GDM1 (cell line): ENCODE results near the gene HNRNPA3.
"Not testable (repeated sequence)": the region's sequence is repeated elsewhere in the genome, so short reads cannot be mapped to it uniquely, and the experiment has no call there.

Source experiments
- DNase-seq: peaks from one replicate; lab custom pipeline; 2025; lab: John Stamatoyannopoulos, UW

HNRNPA3 gene

DNA sequence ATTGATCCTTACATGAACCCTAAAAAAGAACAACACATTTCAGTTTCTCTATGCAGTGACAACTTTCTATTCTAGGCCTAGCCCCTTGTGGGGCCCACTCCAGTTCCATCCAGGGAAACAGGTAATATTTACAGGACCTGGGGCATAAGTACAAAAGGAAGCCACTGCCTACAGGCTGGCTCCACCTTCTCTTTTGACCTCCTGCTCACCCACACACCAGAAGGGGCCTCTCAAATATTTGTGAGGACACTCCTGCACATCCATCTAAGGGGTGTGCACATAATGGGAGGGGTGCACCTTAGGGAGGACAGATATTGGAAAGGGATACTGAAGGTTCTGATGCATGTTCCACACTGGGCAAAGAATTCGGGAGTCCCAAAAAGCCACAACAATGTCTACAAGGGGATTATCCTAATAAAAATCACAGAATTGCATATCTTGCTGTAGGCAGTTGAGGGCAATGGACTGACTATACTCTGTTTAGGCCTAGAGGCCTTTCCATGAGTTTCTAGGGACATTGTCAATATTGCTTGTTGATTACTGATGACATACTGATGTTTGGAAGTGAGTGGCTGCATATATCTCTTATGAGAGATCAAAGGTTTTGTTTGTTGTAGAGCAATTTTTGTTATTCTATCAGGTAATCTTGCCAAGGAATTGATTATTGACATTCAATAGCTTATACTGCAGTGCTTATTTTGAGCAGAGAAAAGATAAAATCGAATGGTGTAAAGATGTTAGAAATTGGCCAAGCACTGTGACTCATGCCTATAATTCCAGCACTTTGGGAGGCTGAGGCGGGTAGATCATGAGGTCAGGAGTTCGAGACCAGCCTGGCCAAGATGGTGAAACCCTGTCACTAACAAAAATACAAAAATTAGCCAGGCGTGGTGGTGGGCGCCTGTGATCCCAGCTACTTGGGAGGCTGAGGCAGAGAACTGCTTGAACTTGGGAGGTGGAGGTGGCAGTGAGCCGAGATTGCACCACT, 23.8 kb upstream of the HNRNPA3 start:
- DNase-seq = no peak

DNA sequence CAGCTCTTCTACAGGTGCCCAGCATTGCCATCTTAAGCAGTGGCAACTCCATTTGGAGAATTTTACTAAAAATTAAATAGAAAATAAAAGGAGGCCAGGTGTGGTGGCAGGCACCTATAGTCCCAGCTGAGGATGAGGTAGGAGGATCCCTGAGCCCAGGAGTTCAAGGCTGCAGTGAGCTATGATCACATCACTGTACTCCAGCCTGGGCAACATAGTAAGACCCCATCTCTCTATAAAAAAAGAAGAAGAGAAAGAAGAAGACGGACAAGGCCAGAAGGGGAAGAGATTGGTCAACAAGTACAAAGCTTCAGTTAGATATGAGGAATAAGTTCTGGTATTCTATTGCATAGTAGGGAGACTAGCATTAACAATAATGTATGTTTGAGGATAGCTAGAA, 21.7 kb upstream of the HNRNPA3 start:
- DNase-seq = no peak

DNA sequence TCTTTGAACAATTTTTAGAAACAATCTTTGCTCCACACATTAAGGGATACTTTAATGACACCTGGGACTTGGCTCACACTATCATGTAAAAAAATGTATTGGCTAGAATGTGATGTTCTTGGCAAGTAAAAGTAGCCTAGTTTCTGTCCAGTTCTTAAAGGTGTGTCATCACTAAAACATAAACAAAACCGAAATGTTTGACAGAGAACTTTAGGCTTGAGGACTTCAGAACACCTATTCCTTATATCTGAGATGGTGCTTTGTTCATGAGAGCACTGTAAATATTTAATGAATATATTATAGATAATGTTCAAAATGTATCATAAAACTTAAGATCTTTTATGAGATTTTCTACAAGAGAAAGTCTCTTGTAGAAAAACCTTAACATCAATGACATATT, 19.8 kb upstream of the HNRNPA3 start:
- no peak for DNase-seq

DNA sequence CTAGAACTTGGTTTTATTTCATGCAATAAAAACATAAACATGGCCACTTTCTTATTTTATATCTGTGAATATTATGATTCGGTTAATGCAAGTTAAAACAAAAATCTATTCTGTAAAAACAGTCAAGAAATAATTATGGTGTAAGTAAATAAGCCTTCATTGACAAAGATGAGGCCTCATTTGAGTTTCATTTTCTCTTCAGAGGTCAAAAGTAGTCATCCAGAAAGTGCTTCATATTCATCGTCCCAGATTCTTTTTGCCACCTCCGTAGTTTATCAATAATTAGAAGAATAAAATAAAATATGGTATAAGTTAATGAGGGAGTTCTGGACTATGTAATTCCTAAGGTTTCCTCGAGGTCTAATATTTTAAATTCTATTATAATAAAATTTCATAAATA, 19.4 kb upstream of the HNRNPA3 start:
- DNase-seq = no peak

DNA sequence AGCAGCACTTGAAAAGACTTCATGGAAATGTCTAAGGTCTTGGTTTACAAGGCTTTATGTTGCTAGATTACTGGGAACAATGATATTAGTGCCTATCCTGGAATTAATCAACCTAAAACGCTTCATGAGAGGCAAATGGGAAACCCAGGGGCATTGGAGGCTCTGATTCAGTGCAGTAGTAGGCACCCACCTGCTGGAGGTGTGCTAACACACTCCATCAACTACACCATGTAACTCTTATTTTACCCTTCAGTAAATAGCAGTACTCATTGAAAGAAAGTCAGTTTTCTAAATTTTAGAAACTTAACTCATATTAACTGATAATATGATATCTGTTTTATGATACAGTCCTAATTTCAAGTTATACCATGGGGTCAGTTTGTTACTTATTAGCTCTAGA, 17.4 kb upstream of the HNRNPA3 start:
- no peak for DNase-seq

DNA sequence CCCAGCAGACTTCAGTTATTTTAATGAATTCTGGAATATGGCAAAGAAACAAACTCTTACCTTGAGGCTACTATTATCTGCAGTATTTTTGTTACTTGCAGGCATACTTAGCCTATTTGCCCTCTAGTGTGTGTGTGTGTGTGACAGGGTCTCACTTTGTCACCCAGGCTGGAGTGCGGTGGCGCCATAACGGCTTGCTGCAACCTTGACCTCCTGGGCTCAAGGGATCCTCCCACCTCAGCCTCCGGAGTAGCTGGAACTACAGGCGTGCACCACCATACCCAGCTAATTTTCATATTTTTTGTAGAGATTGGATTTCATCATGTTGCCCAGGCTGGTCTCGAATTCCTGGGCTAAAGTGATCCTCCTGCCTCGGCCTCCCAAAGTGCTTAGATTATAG, 12.2 kb upstream of the HNRNPA3 start:
- not testable (repeated sequence) for DNase-seq

DNA sequence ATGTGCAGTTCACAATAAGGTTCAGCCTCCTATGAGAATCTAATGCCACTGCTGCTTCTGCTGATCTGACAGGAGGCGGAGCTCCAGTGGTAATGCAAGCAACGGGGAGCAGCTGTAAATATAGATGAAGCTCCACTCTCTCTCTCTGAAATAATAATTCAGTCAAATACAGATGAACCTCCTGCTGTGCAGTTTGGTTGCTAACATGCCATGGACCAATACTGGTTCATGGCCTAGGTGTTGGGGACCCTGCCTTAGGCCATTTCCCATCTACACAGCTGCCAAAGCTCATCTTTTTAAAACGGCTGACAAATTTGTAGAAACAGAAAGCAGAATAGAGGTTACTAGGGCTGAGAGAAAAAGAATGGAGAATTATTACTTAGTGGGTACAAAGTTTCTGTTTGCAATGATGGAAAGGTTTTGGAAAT, 10.7 kb upstream of the HNRNPA3 start:
- DNase-seq = no peak

DNA sequence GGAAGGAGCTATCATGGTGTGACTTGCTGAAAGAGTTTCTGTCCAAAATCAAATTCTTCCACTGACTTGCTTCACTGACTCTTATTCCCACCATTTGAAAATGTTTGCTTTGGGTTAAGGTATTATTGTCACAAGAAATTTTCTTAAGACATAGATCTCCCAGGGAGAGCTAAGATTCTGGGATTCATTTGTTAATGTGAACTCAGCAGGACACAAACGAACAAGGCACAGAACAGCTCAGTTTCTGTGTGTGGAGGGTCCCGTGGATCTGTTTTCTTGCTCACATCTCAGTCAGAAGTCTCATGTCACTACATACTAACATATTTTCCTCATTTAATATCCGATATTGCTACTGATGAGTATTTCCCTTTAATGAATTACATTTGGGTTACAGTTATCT, 8.2 kb upstream of the HNRNPA3 start:
- DNase-seq = no peak

DNA sequence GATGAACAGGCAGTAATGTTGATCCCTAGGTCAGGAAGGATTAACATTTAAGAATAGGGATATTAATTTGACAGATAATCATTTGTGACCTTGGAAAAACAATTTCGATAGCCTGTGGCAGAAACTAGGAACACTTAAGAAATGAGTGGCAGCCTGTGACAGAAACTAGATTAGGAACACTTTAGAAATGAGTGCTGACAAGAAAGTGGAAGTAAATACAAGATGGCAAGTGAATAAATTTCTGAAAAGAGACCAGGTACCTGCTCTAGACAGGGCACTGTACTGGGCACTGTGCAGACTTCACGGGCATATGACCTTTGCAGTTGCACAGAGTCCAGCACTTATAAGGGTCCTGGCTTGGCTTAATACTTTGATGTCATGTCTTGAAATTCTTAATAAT, 5.5 kb upstream of the HNRNPA3 start:
- no peak for DNase-seq

DNA sequence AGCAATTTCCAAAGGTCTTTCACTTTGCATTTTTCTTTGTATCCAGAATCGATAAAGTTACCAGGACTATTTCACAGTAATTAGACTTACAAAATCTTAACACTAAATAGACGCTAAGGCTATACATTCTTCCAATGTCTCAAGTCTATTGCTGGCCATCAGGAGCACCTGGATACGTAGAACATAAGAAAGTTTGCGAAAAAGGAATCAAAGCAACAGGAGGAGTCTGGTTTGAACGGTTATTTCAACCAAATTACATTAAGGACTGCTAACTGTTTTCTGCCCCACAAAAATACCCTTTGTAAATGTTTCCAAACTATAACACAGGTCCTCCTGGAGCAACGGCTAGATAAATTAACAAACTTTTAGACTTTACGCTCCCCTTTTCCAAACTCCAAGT, 1.4 kb upstream of the HNRNPA3 start:
- DNase-seq = no peak

DNA sequence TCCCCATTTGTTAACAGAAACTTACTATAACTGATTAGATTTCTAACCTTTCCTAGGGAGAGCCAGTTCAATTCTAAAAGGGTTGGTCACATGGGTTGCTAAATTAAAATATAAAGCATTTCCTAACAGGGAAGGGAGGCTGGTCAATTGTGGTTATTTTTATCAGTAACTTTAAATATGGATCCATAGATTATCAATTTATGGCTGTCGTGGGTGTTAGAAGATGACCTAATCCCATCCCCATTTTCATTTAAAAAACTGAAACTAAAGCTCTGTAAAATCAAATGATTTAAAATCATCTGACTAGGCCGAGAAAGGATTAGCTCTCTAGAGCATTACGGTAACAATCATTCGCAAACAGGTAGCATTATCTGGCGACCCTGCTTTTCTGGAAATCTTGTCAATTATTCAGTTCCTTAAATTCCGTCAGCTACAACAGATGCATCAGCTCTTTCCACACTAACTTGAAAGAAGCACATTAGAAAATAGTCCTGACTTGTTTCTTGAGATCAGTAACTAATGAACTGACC, 953 bp upstream of the HNRNPA3 start:
- no peak for DNase-seq

DNA sequence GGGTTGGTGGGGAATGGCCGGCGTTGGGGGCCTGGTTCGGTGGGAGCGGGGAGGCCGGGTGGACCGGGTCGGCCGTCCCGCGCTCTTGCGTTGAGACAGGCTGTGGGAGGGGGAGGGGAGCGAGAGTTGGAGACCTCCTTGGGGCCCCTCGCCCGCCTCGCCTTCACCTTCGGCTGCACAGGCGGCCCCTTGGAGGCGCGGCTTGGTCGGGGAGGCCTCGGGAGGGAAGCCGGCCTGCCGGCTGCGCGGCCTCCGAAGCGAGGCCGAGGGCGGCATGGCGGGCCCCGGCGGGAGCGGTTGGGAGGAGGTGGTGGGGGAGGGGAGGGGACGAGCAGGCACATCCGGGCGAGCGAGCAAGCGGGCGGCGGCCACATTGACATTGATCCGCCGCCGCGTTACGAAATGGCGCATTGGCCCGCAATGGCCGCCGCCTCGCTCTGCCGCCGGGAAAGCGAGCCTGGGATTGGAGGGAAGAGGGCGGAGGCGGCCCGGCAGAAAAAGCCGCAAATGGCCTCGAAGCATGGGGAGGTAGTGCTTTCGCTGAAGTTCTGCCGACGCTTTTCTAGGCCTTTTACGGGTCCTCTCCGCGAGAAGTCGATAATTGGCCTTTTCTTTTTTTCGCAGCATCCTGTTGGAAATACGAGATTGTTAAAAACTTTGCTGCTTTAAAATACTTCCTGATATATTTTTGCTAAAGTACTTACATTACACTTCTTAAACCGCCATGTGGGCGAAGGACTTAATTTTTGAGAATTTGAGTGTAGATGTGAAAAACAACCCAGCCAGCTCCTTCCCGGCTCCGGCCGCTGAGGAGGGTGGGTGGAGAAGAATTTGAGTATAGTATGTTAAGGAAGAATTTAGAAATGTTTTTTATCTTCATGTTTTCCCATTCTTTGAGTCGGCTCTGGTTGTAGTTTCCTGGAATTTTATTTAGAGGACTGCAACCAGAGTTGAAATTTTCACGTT, 580 bp downstream of the HNRNPA3 start:
- DNase-seq = peak; percentile 85

DNA sequence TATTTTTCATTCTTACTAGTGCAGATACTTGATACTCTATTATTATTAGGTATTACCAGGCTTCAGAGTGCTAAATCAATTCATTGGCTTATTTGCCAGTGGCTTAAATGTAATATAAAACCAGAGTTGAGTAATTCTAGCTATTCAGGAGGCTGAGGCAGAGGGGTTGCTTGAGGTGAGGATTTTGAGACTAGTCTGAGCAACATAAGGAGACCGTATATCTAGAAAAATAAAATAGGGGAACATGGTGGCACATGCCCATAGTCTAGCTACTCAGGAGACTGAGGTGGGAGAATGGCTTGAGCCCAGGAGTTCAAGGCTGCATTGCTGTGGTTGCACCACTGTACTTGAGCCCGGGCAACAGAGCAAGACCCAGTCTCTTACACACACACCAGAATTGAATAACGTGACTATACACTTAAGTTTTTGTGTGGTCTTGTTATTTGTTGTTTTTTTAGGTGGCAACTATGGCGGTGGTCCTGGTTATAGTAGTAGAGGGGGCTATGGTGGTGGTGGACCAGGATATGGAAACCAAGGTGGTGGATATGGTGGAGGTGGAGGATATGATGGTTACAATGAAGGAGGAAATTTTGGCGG, 4.8 kb downstream of the HNRNPA3 start:
- DNase-seq = no peak

DNA sequence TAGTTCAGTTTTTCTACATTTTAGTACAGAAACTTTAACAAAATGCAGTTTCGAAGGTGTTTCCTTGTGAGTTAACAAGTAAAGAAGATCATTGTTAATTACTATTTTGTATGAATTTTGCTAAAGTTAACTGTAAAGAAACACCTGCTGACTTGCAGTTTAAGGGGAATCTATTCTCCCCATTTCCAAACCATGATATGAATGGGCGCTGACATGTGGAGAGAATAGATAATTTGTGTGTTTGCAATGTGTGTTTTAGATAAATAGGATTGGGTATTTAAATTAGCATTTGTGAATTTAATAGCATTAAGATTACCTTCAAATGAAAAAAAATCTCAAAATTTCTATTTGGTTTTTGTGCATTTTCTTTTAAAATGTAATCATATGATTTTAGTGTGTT, 7.2 kb downstream of the HNRNPA3 start:
- not testable (repeated sequence) for DNase-seq

DNA sequence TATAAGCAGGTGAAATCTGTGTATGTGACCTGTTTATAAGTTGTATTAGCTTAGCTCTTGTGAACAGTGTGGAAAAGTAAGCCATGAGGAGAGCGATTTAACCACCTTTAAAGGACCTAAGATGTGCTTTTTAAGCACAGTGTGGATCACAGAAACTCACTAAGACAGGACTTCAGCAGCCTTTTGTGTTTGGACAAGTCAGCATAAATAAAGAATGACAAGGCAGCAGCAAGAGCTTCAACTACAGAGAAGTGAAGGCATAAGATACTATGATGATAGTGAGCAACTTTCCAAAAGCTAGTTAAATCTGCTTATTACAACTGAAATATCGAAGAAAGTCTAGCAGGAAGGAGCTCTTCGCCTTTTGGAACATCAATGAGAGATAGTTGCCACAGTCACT, 8.9 kb downstream of the HNRNPA3 start:
- no peak for DNase-seq

DNA sequence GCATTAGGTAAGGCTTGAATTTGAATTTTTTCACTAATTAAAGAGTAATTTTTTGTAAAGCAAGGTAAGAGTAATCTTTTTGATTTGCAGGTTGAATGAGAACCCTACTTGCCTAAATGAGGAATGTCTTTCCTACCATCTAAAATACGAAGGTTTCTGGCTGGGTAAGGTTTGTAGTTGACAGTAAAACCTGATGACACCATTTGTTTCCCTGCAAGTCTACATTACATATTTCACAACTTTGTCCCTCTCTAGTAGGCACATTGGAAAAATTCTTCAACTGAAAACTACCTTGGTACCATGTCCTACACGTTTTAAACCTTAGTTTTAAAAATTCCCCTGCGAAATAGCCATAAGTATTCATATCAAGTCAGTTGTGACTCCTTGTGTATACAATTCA, 9.4 kb downstream of the HNRNPA3 start:
- DNase-seq = no peak

DNA sequence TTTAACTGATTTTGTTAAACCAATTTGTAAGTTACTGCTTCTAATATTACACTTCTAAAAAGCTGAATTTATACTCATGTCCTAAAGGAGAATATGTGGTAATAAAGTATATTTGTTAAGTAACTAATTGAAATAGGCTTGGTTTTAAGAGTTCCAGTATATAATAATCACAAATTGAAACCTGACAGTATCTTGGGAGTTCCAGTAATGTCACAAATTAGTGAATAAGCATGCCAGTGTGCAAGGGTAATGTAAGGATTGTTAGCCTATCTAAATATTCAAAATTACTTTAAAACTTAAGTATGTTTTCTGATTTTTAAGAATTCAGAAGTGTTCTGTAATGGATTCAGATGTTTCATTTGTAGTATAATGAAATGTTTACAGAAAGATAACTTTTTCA, 10.8 kb downstream of the HNRNPA3 start:
- not testable (repeated sequence) for DNase-seq

DNA sequence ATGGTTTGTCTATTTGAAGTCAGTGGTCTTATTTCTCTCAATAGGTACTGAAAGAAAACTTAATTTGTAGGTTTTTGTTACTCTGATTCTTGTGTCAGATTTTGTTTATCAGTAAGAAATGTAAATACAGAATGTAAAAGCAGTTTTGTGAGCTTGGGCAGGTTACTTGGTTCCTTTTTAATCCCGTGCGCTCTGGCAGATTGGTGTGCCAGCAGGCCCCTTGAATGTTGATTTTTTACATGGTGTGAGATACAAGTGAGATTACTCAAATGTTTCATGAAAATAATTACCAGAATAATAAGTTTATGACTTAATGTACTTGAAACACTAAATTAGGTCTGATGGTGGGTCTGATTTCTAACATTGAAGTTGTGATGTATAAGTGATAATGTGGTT, 13.4 kb downstream of the HNRNPA3 start:
- no peak for DNase-seq

DNA sequence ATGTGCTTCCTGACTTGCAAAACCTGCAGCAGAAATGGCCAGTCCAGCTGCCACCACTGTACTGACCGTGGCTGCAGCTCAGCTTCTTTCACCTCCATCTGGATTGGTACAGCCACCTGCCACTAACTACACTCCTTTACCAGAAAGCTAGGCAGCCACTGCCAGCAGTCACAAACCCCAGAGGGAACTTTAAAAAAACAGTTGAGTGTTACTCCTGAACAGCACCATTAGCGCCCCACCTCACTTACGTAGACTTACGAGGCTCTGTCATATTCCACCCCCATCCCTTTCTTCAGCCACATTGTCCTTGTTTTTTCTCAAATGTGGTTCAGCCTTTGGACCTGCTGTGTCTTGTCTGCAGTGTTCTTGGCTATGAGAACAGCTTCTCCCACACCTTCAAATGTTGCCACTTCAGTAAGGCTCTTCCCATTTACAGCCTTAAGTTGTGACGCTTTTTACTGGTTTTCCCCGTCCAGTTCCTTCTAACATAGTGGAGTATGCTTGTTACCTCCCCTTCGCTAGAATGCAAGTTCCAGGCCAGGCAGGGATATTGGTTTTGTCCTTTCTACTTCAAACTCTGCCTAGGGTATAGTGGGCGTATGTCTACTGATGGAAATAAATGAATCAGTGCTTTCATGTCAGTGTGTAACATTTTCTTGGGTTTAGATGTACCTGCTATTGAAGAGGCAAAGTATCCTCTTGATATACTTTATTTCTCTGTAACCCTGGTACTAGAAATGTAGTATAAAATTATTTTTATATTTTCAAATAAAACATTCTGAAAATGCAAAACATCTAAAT, 17.0 kb downstream of the HNRNPA3 start:
- DNase-seq = no peak

DNA sequence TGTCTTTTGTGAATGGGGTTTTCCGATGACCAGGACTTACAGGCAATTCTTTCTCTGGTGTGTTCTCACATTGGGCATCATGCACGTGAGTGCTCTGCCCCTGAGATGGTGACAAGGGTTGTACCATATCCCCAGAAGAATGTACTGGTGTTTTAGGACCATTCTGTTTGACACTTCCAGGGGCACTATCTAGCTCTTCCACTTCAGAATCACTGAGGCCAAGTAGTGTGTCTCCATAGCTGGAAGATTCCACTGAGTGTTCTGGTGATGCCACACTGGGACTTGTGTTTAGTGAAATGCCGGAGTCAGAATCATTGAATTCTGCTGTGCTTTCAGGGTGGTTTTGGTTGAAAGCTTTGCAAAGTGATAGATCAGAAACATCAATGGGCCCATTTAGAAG, 18.7 kb downstream of the HNRNPA3 start:
- no peak for DNase-seq

DNA sequence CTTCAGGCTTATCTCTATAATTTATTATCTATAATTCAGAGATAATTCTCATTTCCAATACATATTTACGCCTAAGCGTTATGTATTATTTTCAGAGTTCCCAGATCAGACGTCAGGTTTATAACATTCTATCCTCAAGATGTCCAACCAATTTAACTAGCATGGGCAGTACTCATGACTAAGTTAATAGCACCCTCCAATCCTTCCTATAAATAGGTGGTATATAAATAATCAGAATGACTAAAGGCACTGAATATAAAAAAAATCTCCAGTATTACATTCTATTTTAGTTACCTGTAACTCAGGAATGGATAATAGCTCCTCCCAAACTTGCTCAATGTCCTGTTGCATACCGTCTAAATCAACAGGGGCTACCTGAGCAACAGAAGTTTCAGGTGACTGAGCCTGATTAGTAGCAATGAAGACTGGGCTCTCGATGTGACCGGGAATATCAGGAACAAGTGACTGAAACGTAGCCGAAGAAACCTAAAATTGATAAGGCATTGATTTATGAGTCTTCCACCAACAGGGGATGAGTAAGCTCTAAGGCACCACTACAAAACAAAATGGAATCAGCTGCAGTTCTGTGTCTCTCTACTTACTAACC, 19.6 kb downstream of the HNRNPA3 start:
- no peak for DNase-seq
